Natural killer cell (primary cell): ENCODE data around the gene UGT1A5. TPM values are rescaled to one million over a fixed set of nuclear protein-coding genes. Genes with fewer than 3 reads are reported as not detected.

Experiments
- ATAC-seq, 3 donors: fragments of 150-1000 bp in 2 of 3; fragments of 200-7000 bp in 1 of 3; cut with Tn5 transposase; 1 replicate in 1 of 3; 2 replicates in 2 of 3; pipeline ENCODE4 v1.10.0; 2021; ENCODE audit warnings: mild to moderate bottlenecking in 2 of 3, moderate library complexity in 2 of 3
- DNase-seq, 2 donors: peaks; one replicate each; pipeline versions ENCODE4 v3.0.0 to v3.0.0-alpha.2; 2013 to 2021; ENCODE audit warnings: mixed read lengths in 1 of 2
- H3K27ac ChIP-seq: one replicate; pipeline ENCODE4 v1.5.1; 2013; ENCODE audit warnings: mild to moderate bottlenecking, low read length
- H3K27me3 ChIP-seq: one replicate; pipeline ENCODE4 v1.6.1; 2013; ENCODE audit warnings: low read length; ENCODE audit not compliant: control insufficient read depth, insufficient read depth
- H3K36me3 ChIP-seq: one replicate; pipeline ENCODE4 v1.6.1; 2013; ENCODE audit warnings: low read length; ENCODE audit not compliant: control insufficient read depth, insufficient read depth
- H3K4me1 ChIP-seq: one replicate; pipeline ENCODE4 v1.6.1; 2013; ENCODE audit warnings: low read length; ENCODE audit not compliant: control insufficient read depth, insufficient read depth
- H3K4me3 ChIP-seq: one replicate; pipeline ENCODE4 v1.5.1; 2013; ENCODE audit warnings: low read length
- H3K9me3 ChIP-seq: one replicate; pipeline ENCODE4 v1.6.1; 2013; ENCODE audit warnings: low read length; ENCODE audit not compliant: control insufficient read depth, insufficient read depth
- H3K27ac Mint-ChIP-seq, 2 donors: one replicate each; pipeline ENCODE4 v1.8.0; 2022; ENCODE audit warnings: mild to moderate bottlenecking in 2 of 2, mixed read lengths in 2 of 2, moderate library complexity in 1 of 2
- H3K27me3 Mint-ChIP-seq, 2 donors: one replicate each; pipeline ENCODE4 v1.8.0; 2022; ENCODE audit warnings: low read depth in 2 of 2, mixed read lengths in 2 of 2
- H3K36me3 Mint-ChIP-seq: one replicate; pipeline ENCODE4 v1.8.0; 2022; ENCODE audit warnings: mixed read lengths
- H3K4me1 Mint-ChIP-seq, 2 donors: one replicate each; pipeline ENCODE4 v1.8.0; 2022; ENCODE audit warnings: mixed read lengths in 2 of 2
- H3K4me3 Mint-ChIP-seq: one replicate; pipeline ENCODE4 v1.8.0; 2022; ENCODE audit warnings: mild to moderate bottlenecking, moderate library complexity, mixed read lengths
- H3K9me3 Mint-ChIP-seq, 2 donors: one replicate each; pipeline ENCODE4 v1.8.0; 2022; ENCODE audit warnings: mixed read lengths in 2 of 2
- CTCF ChIP-seq: fragments of 200-600 bp; IDR thresholded peaks from one replicate; pipeline ENCODE4 v1.8.0; 2022; ENCODE audit warnings: antibody characterized with exemption
- WGBS: methylation state at CpG from one replicate; pipeline ENCODE4 v1.1.7; 2013; ENCODE audit warnings: missing lambda C conversion rate; ENCODE audit not compliant: insufficient coverage; 5-methylcytosine and 5-hydroxymethylcytosine counted together
- intact Hi-C: fragments of 100-400 bp; cut with micrococcal nuclease; formaldehyde crosslinking; loops from one replicate; pipeline ENCODE4 v1.14.2; 2022
- total RNA-seq, 4 donors: library from RNA; stranded (reverse); fragments of 120-200 nt in 1 of 4; gene quantifications; one replicate each; pipeline versions ENCODE4 v1.2.3 to v1.2.4, GENCODE V29; 2013 to 2022

UGT1A5 gene
- total RNA-seq, 3 donors from 2014 or later (not counting 1 experiment from before 2014, with no cell fraction given) = not detected

DNA sequence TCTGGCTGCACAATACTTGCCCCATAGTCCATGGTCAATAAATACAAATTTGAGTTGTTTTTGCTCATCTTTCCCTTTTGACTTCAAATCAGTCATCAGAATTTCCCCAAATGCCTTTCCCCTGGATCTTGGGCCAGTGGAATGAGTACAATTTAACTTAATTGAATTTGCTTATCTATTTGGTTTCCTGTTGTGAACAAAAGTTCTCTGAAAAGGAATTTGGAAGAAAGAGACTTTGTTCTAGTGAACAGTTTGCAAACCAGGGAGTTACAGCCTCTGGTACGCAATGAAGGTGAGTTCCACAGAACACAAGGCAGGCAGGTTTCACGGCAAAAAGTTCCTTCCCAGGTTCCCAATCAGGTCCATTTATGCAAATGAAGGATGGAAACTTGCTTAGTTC, 46.1 kb downstream of the UGT1A5 start:
- no peaks in the 10 kb centered on the region for H3K9me3 ChIP-seq
- Mint-ChIP-seq H3K36me3 (no peaks in the 10 kb centered on the region), H3K27ac (no peak overlapping the region), H3K4me3 (no peak overlapping the region), H3K9me3 (no peaks in the 10 kb centered on the region), H3K27me3 (peaks cover 10 to 14% of the 10 kb centered on the region in 2 donors), H3K4me1 (no peaks in the 10 kb centered on the region)
- H3K27ac ChIP-seq = no peak overlapping the region
- no peaks in the 10 kb centered on the region for H3K4me1 ChIP-seq
- no peaks in the 10 kb centered on the region for H3K36me3 ChIP-seq
- intact Hi-C loops = no loop called here
- DNase-seq (no peak), ATAC-seq (no peak)
- H3K4me3 ChIP-seq = no peak overlapping the region
- no peaks in the 10 kb centered on the region for H3K27me3 ChIP-seq
- no peak for TF ChIP-seq CTCF
- 90% methylated on average over 2 of the region's 2 CpGs for WGBS

DNA sequence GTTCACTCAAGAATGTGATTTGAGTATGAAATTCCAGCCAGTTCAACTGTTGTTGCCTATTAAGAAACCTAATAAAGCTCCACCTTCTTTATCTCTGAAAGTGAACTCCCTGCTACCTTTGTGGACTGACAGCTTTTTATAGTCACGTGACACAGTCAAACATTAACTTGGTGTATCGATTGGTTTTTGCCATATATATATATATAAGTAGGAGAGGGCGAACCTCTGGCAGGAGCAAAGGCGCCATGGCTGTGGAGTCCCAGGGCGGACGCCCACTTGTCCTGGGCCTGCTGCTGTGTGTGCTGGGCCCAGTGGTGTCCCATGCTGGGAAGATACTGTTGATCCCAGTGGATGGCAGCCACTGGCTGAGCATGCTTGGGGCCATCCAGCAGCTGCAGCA, 47.3 kb downstream of the UGT1A5 start, which contains the start of gene UGT1A1:
Gene UGT1A1, plus strand, starts transcription at position 228 of the 400 bp plus-strand sequence. Its CDS starts 18 bp downstream, at position 246.
- Histone ChIP-seq H3K9me3 (no peaks in the 10 kb centered on the region), H3K4me3 (no peak within 1 kb of the TSS), H3K4me1 (no peaks in the 10 kb centered on the region), H3K27ac (no peak within 1 kb of the TSS), H3K27me3 (no peaks in the 10 kb centered on the region), H3K36me3 (no peaks in the 10 kb centered on the region)
- WGBS = 90% methylated on average over 4 of the region's 6 CpGs
- ATAC-seq (no peak), DNase-seq (no peak)
- TF ChIP-seq CTCF = no peak
- Mint-ChIP-seq H3K36me3 (no peaks in the 10 kb centered on the region), H3K27ac (no peak within 1 kb of the TSS), H3K27me3 (peaks cover 16 to 18% of the 10 kb centered on the region in 2 donors), H3K4me1 (no peaks in the 10 kb centered on the region), H3K9me3 (no peaks in the 10 kb centered on the region), H3K4me3 (no peak within 1 kb of the TSS)
- intact Hi-C loops = no loop called here

DNA sequence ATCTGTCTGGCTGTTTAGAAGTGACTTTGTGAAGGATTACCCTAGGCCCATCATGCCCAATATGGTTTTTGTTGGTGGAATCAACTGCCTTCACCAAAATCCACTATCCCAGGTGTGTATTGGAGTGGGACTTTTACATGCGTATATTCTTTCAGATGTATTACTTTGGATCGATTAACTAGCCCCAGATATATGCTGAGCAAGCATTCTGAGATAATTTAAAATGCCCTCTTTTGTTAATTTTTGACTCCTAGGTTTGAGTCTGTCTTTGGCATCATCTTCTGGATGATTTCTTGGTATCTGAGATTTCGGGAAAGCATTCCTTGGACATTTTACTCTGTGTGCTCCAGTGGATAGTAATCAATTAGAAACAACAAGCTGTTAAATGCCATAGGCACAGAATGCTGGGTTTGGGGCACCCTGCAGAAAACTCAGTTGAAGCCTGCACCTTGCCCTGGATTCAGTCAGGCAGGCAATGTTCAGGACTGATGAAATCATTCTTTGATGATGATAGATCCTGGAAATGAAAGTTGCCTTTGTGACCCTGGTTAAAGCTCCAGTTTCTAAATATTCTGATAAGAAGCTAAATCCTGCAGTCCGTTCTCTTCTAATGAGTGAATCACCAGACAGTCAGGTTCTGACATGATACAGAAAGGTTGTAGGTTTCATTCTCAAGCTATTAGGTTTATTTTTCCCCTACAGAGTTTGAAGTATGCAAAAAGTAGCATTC, 48.5 kb downstream of the UGT1A5 start:
- no peak overlapping the region for H3K27ac Mint-ChIP-seq
- H3K4me1 Mint-ChIP-seq = no peaks in the 10 kb centered on the region
- no peak for DNase-seq
- no peaks in the 10 kb centered on the region for H3K9me3 Mint-ChIP-seq
- peaks cover 18% of the 10 kb centered on the region in 2 donors for H3K27me3 Mint-ChIP-seq
- intact Hi-C loops = no loop called here
- Histone ChIP-seq H3K27me3 (no peaks in the 10 kb centered on the region), H3K36me3 (no peaks in the 10 kb centered on the region), H3K4me3 (no peak overlapping the region), H3K27ac (no peak overlapping the region), H3K9me3 (no peaks in the 10 kb centered on the region), H3K4me1 (no peaks in the 10 kb centered on the region)
- no peaks in the 10 kb centered on the region for H3K36me3 Mint-ChIP-seq
- WGBS = 90% methylated on average over 4 of the region's 4 CpGs
- TF ChIP-seq CTCF = no peak
- no peak for ATAC-seq
- H3K4me3 Mint-ChIP-seq = no peak overlapping the region

- Histone ChIP-seq H3K36me3 (no peaks in the 10 kb centered on the region), H3K27me3 (peaks cover 4% of the 10 kb centered on the region), H3K4me1 (no peaks in the 10 kb centered on the region), H3K9me3 (no peaks in the 10 kb centered on the region), H3K27ac (no peak overlapping the region), H3K4me3 (no peak overlapping the region)
- H3K4me1 Mint-ChIP-seq = no peaks in the 10 kb centered on the region
- no peak for DNase-seq
- no peak for ATAC-seq
- 75% methylated on average over 7 of the region's 7 CpGs for WGBS
- no peak overlapping the region for H3K4me3 Mint-ChIP-seq
- no peak overlapping the region for H3K27ac Mint-ChIP-seq
- intact Hi-C loops = no loop called here
- no peaks in the 10 kb centered on the region for H3K36me3 Mint-ChIP-seq
- TF ChIP-seq CTCF = no peak
- no peaks in the 10 kb centered on the region for H3K9me3 Mint-ChIP-seq
- peaks cover 26 to 31% of the 10 kb centered on the region in 2 donors for H3K27me3 Mint-ChIP-seq
Measured at GRCh38 chr2:233764264-233764663, 51.6 kb downstream of the UGT1A5 start.
